Measurements from ENCODE around the gene LPP.

Gene LPP

GRCh38 chr3:188332085-188332484, 178.1 kb downstream of the LPP start:
- no peak for DNase-seq (ENCODE audit: low read depth)

GRCh38 chr3:188335656-188336055, 181.7 kb downstream of the LPP start:
- no peak for DNase-seq (ENCODE audit: low read depth)

DNA sequence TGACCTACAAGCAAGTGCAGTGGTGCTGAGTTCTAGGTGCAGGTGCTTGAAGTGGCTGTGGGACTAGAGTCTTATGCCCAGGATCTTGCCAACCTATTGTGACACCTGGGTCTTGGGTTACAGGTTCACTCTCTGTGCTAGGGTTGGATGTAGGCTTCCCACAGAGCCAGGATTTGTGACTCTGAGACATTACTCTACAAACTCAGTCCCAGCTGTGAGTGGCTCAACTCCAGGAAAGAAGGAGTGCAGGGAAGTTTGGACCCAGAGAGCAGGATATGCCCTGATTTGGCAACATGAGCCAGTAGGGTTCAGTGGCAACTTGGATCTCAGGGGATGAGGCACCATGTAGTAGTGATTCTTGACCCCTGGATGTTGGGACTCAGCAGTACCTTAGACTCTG, 182.2 kb downstream of the LPP start:
- no peak for DNase-seq (ENCODE audit: low read depth)

GRCh38 chr3:188337232-188337631, 183.3 kb downstream of the LPP start:
- DNase-seq (ENCODE audit: low read depth): no peak

GRCh38 chr3:188338086-188338485, 184.1 kb downstream of the LPP start:
- DNase-seq (ENCODE audit: low read depth): no peak

DNA sequence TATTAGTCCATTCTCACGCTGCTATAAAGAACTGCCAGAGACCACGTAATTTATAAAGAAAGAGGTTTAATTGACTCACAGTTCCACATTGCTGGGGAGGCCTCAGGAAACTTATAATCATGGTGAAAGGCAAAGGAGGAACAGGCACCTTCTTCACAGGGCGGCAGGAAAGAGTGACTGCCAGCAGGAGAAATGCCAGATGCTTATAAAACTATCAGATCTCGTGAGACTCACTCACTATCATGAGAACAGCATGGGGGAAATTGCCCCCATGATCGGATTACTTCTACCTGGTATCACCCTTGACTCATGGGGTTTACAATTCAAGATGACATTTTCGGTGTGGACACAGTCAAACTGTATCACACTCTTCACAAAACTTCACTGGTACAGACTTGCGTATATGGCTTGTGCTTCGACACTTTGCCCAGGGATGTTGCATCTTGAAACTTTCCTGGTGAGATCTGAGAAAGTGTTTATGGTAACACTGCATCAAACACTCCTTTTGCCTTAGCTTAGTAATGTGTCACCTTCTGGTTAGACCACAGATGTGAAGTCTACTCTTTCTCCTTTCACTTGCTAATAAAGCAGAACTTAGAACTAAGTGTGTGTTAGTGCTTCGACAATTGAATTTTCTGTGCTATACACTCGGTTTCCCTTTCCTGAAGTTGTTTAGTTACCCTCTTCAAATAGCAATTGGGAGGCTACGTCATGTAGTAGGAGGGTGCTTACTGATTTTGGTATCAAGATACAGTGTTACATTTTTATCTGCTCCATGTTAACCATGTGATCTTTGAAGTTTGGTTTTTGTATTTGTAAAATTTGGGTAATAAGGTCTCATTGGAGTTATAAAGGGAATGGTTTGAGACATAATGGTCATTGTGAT, 185.7 kb downstream of the LPP start:
- no peak for DNase-seq (ENCODE audit: low read depth)

DNA sequence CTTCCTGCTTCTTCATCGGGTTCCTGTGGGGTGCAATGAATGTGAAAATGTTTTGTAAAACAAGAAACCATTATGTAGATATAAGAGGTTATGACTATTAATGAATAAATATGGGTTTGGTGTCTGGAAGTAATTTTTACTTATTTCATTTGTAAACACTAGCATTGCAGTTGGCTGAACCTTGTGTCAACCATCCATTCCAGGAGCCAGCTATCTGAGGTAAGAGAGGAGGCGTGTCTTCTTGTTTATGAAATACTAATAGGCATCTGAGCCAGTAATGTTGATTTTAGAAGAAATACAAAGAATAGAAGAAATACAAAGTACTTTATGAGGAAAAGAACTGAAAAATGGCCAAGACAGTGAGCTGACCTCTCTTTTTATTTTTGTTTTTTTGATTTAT, 187.5 kb downstream of the LPP start:
- no peak for DNase-seq (ENCODE audit: low read depth)

DNA sequence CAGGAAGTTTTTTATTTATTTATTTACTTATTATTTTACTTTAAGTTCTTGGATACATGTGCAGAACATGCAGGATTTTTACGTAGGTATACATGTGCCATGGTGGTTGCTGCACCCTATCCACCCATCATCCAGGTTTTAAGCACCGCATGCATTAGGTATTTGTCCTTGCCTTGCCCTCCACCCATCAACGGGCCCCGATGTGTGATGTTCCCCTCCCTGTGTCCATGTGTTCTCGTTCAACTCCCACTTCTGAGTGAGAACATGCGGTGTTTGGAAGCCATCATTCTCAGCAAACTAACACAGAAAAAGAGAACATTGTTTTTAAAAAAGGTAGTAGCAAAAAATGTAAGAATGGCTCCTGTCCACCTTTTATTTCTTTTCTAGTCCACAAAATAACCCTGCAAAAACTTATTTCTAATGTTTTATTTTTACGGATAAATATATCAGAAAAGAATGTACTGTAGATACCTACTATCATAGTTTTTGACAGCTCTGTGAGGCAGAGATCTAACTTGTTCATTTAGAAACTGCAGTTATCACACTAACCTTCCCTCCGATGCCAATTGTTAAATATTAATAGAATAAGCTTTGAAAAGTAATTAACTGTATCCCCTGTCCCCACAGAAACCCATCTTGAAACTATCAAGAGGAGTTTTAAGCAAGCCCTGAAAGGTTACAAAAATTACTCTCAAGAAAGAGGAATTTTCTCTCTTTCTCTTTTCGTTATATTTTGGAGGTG, 189.2 kb downstream of the LPP start:
- DNase-seq (ENCODE audit: low read depth): no peak

DNA sequence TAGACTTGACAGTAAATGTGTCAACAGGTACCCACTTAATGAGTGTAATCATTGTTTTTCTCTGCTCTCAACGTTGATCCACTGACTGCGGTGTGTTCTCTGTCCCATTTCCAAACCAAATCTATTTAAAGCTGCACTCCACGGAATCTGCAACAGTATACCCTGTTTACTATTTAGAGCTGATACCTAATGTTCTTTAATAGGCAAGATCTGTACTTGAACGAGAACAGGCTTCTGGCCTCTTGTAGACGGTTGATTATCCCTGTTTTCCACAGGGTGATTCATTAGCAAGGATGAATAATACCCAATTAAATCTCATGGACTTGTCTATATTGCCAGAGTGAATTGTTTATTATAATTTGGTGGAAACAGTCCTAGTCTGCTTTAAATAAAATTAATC, 189.9 kb downstream of the LPP start:
- no peak for DNase-seq (ENCODE audit: low read depth)

DNA sequence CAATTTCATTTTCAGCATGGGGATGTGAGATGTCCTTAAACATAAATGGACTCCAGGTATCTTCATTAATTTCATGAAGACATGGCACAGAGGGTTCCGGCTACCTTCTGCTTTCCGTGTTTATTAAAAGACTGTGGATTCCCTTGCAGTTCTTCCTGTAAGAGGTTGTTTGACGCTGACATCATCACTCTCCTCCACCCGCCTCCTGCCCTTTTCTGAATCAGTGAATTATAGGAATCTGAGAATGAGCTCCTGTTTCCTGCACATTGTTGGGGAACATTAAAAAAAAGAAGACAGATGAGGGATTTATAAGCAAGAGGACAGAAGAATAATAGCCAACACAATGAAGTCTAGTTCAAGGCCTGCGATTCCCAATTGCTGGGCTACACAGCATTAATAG, 191.3 kb downstream of the LPP start:
- DNase-seq (ENCODE audit: low read depth): no peak

- no peak for DNase-seq (ENCODE audit: low read depth)
Measured at GRCh38 chr3:188348435-188349244, 194.7 kb downstream of the LPP start.

DNA sequence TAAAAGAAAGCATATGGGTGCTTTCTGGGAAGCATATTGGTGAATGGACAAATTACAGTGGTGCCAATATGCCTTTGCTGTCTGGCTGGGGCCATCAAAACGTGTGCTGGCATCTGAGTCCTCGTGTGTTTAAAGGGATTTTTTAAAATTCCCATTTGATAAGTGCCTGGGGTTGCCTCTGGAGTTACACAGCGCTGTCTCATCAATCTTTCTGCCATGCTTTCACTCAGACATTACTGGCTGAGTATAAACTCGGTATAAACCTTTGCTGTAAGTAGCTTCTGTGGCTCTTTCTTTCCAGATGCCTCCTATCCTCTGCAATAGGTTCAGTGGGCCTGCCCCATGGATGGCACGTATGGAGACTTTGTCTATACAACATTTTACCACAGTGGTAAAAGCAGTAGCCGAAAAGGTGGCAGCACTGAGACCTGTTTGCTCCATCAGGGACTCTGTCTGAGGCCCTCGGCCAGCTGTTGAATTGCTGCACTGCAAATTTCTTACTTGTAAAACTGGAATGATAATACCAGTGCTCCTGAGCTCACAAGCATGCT, 195.5 kb downstream of the LPP start:
- DNase-seq (ENCODE audit: low read depth): no peak

DNA sequence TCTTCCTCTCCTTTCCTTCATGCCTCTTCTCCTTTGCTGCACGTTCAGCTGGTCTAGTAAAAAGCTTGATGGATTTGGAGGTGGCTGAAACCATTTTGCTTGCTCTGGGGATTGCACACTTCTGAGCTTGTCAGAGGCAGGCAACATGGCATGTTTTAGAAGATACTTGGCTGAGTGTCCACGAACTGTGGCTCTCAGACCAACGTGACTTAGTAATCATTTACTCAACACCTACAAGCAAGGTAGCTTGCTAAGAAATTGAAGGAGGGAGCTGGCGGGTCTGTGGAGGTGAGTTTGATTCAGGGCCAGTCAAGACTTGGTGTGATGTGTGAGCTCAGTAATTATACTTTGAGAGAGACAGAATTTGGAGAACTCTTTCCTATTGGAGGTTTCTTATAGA, 196.0 kb downstream of the LPP start:
- DNase-seq (ENCODE audit: low read depth): no peak

- no peak for DNase-seq (ENCODE audit: low read depth)
Measured at GRCh38 chr3:188350961-188351360, 197.0 kb downstream of the LPP start.

DNA sequence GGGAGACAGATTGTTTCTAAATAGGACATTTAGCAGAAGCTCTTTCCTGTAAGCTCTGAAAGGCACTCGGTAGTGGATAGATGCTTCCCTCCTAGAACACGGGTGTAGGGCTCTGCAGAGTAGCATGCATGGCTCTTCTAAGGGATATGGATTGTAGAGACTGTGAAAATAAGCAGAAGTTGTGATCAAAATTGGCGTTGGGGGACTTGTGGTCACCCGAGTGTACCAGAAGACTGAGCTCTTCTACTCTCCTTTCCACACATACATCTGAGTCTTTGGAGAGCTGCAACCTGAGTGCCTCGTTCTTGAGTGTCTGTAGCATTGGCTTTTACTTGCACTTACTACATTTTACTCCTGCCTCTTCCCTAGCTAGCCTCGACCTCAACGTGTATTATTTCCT, 197.7 kb downstream of the LPP start:
- no peak for DNase-seq (ENCODE audit: low read depth)

- no peak for DNase-seq (ENCODE audit: low read depth)
Measured at GRCh38 chr3:188352196-188352927, 198.4 kb downstream of the LPP start.

- no peak for DNase-seq (ENCODE audit: low read depth)
Measured at GRCh38 chr3:188353426-188353825, 199.5 kb downstream of the LPP start.

DNA sequence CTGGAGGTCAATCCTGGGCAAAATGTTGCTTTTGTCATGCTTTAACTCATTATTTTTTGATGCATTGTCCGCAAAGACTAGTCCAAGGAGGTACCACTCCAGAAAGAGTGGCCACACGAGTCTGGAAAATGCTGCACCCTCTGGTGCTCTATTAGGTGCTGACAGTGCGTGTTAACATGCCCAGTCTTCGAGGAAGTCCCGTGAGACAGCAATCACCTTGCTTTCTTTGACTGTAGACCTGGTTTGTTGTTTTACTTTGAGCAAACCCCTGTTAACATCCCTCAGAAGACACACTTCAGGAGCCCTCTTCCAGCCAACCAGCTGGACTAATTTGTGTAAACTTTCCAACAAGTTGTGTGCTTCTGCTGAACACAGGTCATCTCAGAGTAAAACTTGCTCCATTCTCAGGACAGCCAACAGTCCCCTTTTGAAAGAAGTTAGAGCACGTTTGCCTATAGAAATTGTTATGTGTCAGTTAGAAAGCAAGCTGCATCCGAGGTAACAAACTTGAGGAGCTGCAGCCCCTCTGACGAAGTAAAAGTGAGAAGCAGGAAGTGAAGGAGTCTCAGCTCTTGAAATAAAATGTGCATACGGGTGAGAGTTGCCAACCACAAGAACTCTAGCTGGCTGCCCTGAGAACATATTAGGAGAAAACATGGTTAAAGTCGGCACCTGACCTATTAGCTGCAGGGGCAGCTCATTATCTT, 205.0 kb downstream of the LPP start:
- DNase-seq (ENCODE audit: low read depth): no peak

- DNase-seq (ENCODE audit: low read depth): no peak
Measured at GRCh38 chr3:188360364-188360881, 206.5 kb downstream of the LPP start.

GRCh38 chr3:188361888-188362287, 207.9 kb downstream of the LPP start:
- DNase-seq (ENCODE audit: low read depth): no peak

- DNase-seq (ENCODE audit: low read depth): no peak
Measured at GRCh38 chr3:188362405-188362831, 208.5 kb downstream of the LPP start.

Data from stimulated activated CD8-positive, alpha-beta memory T cell treated with anti-CD3 and anti-CD28 coated beads, Interleukin-15, amount 100 ng/mL, for 24 hours (primary cell).